ENCODE results near the gene TMEM117.
"Not testable (repeated sequence)": the region's sequence is repeated elsewhere in the genome, so short reads cannot be mapped to it uniquely, and the experiment has no call there.

The TMEM117 gene

DNA sequence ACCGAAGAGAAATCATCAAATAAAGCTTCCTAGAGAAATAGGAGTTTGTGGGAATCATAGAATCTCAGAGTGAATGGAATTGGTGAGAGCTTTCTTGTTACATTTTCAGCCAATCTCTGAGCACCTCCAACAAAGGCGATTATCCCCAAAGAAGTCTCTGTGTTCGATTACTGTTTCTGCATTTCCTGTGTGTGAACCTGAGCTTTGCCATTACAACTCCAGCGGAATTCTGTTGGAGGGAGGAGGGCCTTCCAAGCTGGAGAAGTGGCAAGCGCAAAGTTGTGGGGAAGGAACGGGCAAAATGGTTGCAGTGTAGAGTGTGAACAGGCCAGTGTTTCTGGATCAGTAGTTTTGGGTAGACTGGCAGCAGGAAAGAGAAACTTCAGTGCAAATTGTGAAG is 23.1 kb downstream of the TMEM117 start:
- no peak overlapping the region for H3K4me3 Mint-ChIP-seq
- H3K9me3 Mint-ChIP-seq = no peaks in the 10 kb centered on the region
- H3K27me3 Mint-ChIP-seq = no peaks in the 10 kb centered on the region
- peaks cover 2% of the 10 kb centered on the region for H3K4me1 Mint-ChIP-seq (ENCODE audit: low read depth)
- no peak for DNase-seq
- no peaks in the 10 kb centered on the region for H3K36me3 Mint-ChIP-seq (ENCODE audit: low read depth)
- H3K27ac Mint-ChIP-seq = no peak overlapping the region

- Mint-ChIP-seq H3K9me3 (no peaks in the 10 kb centered on the region), H3K4me3 (no peak overlapping the region), H3K27me3 (no peaks in the 10 kb centered on the region), H3K36me3 (ENCODE audit: low read depth) (no peaks in the 10 kb centered on the region), H3K4me1 (ENCODE audit: low read depth) (no peaks in the 10 kb centered on the region), H3K27ac (no peak overlapping the region)
- DNase-seq = no peak
Measured at GRCh38 chr12:43861015-43861839, 25.3 kb downstream of the TMEM117 start.

DNA sequence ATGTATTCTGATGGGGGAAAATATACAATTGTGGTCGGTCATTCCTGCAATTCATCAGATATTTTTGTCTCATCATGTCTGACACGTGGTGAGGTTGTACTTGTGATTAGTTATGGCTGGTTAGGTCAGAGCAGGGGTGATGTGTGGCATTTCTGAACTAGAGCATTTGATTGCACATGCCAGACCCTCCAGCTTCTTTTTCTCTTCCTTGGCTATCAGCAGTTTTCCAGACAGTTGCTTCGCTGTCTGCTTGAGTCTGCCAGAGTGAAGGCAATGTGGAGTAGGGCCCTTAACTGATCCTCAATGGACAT is 25.9 kb downstream of the TMEM117 start:
- Mint-ChIP-seq H3K36me3 (ENCODE audit: low read depth) (no peaks in the 10 kb centered on the region), H3K4me3 (no peak overlapping the region), H3K4me1 (ENCODE audit: low read depth) (no peaks in the 10 kb centered on the region), H3K9me3 (no peaks in the 10 kb centered on the region), H3K27ac (no peak overlapping the region), H3K27me3 (no peaks in the 10 kb centered on the region)
- no peak for DNase-seq

- H3K27me3 Mint-ChIP-seq = no peaks in the 10 kb centered on the region
- no peaks in the 10 kb centered on the region for H3K4me1 Mint-ChIP-seq (ENCODE audit: low read depth)
- DNase-seq = no peak
- H3K36me3 Mint-ChIP-seq (ENCODE audit: low read depth) = no peaks in the 10 kb centered on the region
- H3K4me3 Mint-ChIP-seq = no peak overlapping the region
- no peaks in the 10 kb centered on the region for H3K9me3 Mint-ChIP-seq
- no peak overlapping the region for H3K27ac Mint-ChIP-seq
Measured at GRCh38 chr12:43863770-43864366, 28.0 kb downstream of the TMEM117 start.

GRCh38 chr12:43864557-43864956 is 28.7 kb downstream of the TMEM117 start:
- not testable (repeated sequence) for H3K36me3 Mint-ChIP-seq (ENCODE audit: low read depth); H3K27me3 Mint-ChIP-seq; H3K27ac Mint-ChIP-seq; DNase-seq; H3K4me3 Mint-ChIP-seq; H3K4me1 Mint-ChIP-seq (ENCODE audit: low read depth); H3K9me3 Mint-ChIP-seq

DNA sequence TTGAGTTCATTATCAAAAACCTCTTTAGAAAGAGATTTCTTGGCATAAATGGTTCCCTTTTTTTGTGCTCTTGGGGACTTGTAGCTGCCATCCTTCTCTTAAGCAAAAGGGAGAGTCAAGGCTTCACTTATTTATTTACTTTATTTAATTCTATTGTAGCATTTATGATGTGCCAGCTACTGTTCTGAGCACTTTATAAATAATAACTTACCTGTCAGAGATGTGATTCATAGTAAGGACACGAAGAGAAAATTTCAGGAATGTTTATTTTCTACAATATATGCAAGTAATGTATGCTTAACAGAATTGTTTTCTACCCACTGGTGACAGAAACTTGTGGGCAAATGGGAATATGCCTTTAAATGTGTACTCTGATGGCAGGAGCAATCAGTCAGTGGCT is 33.3 kb downstream of the TMEM117 start:
- DNase-seq = no peak
- H3K27ac Mint-ChIP-seq = no peak overlapping the region
- H3K27me3 Mint-ChIP-seq = no peaks in the 10 kb centered on the region
- H3K4me3 Mint-ChIP-seq = no peak overlapping the region
- no peaks in the 10 kb centered on the region for H3K4me1 Mint-ChIP-seq (ENCODE audit: low read depth)
- H3K9me3 Mint-ChIP-seq = no peaks in the 10 kb centered on the region
- H3K36me3 Mint-ChIP-seq (ENCODE audit: low read depth) = no peaks in the 10 kb centered on the region

DNA sequence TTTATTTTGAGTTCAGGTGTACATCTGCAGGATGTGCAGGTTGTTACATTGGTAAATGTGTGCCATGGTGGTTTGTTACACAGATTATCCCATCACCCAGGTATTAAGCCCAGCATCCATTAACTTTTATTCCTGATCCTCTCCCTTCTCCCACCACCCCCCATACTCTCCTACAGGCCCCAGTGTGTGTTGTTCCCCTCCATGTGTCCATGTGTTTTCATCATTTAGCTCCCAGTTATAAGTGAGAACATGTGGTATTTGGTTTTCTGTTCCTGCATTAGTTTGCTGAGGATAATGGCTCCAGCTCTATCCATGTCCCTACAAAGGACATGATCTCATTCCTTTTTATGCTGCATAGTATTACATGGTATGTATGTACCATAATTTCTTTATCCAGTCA is 33.9 kb downstream of the TMEM117 start:
- H3K27ac Mint-ChIP-seq; H3K36me3 Mint-ChIP-seq (ENCODE audit: low read depth): not testable (repeated sequence)

GRCh38 chr12:43871258-43871657 is 35.4 kb downstream of the TMEM117 start:
- not testable (repeated sequence) for H3K36me3 Mint-ChIP-seq (ENCODE audit: low read depth); H3K27me3 Mint-ChIP-seq; H3K4me3 Mint-ChIP-seq; H3K4me1 Mint-ChIP-seq (ENCODE audit: low read depth); DNase-seq; H3K9me3 Mint-ChIP-seq; H3K27ac Mint-ChIP-seq

More for the DNA sequence above, 33.9 kb downstream of the TMEM117 start:
- not testable (repeated sequence) for H3K4me1 Mint-ChIP-seq (ENCODE audit: low read depth); H3K4me3 Mint-ChIP-seq; DNase-seq; H3K27me3 Mint-ChIP-seq; H3K9me3 Mint-ChIP-seq

GRCh38 chr12:43872396-43872795 is 36.5 kb downstream of the TMEM117 start:
- no peaks in the 10 kb centered on the region for H3K9me3 Mint-ChIP-seq
- no peak overlapping the region for H3K27ac Mint-ChIP-seq

DNA sequence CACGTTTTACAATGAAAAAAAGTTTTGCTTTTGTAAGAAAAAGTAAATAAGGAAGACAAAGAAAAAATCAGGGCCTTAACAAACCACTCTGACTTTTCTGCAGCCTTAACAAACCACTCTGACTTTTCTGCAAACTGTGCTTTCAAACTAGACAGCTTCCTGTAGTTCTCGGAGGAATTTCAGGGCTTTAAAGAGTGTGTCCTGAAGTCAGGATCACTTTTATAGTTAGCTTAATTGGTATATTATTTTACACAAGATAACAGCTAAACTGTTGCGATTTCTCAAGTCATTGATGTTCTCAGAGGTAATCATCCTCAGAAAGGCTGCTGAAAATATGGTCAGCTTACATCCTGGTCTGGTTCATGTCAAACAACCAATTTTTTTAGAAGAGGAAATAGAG is 42.2 kb downstream of the TMEM117 start:
- Mint-ChIP-seq H3K9me3 (no peaks in the 10 kb centered on the region), H3K4me1 (ENCODE audit: low read depth) (peaks cover 2% of the 10 kb centered on the region), H3K4me3 (no peak overlapping the region), H3K27me3 (no peaks in the 10 kb centered on the region), H3K36me3 (ENCODE audit: low read depth) (no peaks in the 10 kb centered on the region), H3K27ac (no peak overlapping the region)
- no peak for DNase-seq

More at GRCh38 chr12:43872396-43872795, 36.5 kb downstream of the TMEM117 start:
- no peaks in the 10 kb centered on the region for H3K4me1 Mint-ChIP-seq (ENCODE audit: low read depth)
- H3K4me3 Mint-ChIP-seq = no peak overlapping the region
- H3K27me3 Mint-ChIP-seq = no peaks in the 10 kb centered on the region
- no peaks in the 10 kb centered on the region for H3K36me3 Mint-ChIP-seq (ENCODE audit: low read depth)
- DNase-seq = no peak

DNA sequence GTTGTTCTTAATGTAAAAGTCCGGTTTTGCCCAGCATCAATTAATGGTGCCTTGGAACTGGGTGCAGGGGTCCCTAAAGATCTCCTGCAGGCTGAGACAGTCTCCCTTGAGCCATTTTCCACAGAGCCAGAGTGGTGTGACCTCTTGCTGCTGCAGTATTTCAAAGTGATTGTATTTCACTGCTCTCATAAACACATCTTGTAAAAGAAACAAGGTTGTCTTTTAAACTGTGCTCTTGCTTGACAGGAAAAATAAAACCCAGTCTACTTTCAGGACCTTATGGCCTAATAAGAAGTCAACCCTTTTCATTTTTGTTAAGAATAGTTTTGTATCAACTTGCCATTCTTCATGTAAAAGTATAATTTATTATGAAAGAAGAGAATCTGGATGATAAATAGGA is 44.7 kb downstream of the TMEM117 start:
- DNase-seq = no peak
- no peak overlapping the region for H3K4me3 Mint-ChIP-seq
- H3K9me3 Mint-ChIP-seq = no peaks in the 10 kb centered on the region
- peaks cover 2% of the 10 kb centered on the region for H3K4me1 Mint-ChIP-seq (ENCODE audit: low read depth)
- no peaks in the 10 kb centered on the region for H3K27me3 Mint-ChIP-seq
- H3K36me3 Mint-ChIP-seq (ENCODE audit: low read depth) = no peaks in the 10 kb centered on the region
- no peak overlapping the region for H3K27ac Mint-ChIP-seq

GRCh38 chr12:43882578-43883178 is 46.8 kb downstream of the TMEM117 start:
- Mint-ChIP-seq H3K27ac (no peak overlapping the region), H3K4me3 (no peak overlapping the region), H3K36me3 (ENCODE audit: low read depth) (no peaks in the 10 kb centered on the region), H3K27me3 (no peaks in the 10 kb centered on the region), H3K4me1 (ENCODE audit: low read depth) (peaks cover 2% of the 10 kb centered on the region), H3K9me3 (no peaks in the 10 kb centered on the region)
- DNase-seq = no peak

- Mint-ChIP-seq H3K27me3 (no peaks in the 10 kb centered on the region), H3K4me3 (no peak overlapping the region), H3K27ac (no peak overlapping the region), H3K4me1 (ENCODE audit: low read depth) (peaks cover 2% of the 10 kb centered on the region), H3K9me3 (no peaks in the 10 kb centered on the region), H3K36me3 (ENCODE audit: low read depth) (no peaks in the 10 kb centered on the region)
- DNase-seq = no peak
Measured at GRCh38 chr12:43883311-43883710, 47.4 kb downstream of the TMEM117 start.

- H3K36me3 Mint-ChIP-seq (ENCODE audit: low read depth) = no peaks in the 10 kb centered on the region
- DNase-seq = no peak
- peaks cover 2% of the 10 kb centered on the region for H3K4me1 Mint-ChIP-seq (ENCODE audit: low read depth)
- H3K27ac Mint-ChIP-seq = no peak overlapping the region
- H3K9me3 Mint-ChIP-seq = no peaks in the 10 kb centered on the region
- no peak overlapping the region for H3K4me3 Mint-ChIP-seq
- H3K27me3 Mint-ChIP-seq = no peaks in the 10 kb centered on the region
Measured at GRCh38 chr12:43883748-43884147, 47.9 kb downstream of the TMEM117 start.

GRCh38 chr12:43884683-43885410 is 49.0 kb downstream of the TMEM117 start:
- no peak for DNase-seq
- Mint-ChIP-seq H3K4me3 (no peak overlapping the region), H3K9me3 (no peaks in the 10 kb centered on the region), H3K36me3 (ENCODE audit: low read depth) (no peaks in the 10 kb centered on the region), H3K27ac (no peak overlapping the region), H3K27me3 (no peaks in the 10 kb centered on the region), H3K4me1 (ENCODE audit: low read depth) (peaks cover 2% of the 10 kb centered on the region)
